GM12878 (cell line): ENCODE measurements around the gene TET3. TPM values are rescaled to one million over a fixed set of nuclear protein-coding genes. Genes with fewer than 3 reads are reported as not detected.

ENCODE experiments used
- ATAC-seq: fragments of 200-7000 bp; cut with Tn5 transposase; 3 replicates; pipeline ENCODE4 v1.9.1; 2020; ENCODE audit warnings: mild to moderate bottlenecking, moderate library complexity
- BruUV-seq: library from RNA; stranded (reverse); fragments of 400-500 nt; replicated peaks from 2 replicates; lab custom pipeline; 2021; lab: Mats Ljungman, UMichigan
- CTCF ChIA-PET: fragments of 300-600 bp; sonication (Branson Sonifier 250); formaldehyde crosslinking; extraction: SDS; loops from one replicate; lab custom pipeline; 2021; ENCODE audit warnings: inconsistent platforms; lab: Yijun Ruan, JAX
- POLR2A ChIA-PET: fragments of 350-600 bp; formaldehyde crosslinking; extraction: SDS; loops from one replicate; lab custom pipeline; 2021; ENCODE audit warnings: inconsistent platforms; lab: Charles Lee
- RAD21 ChIA-PET: fragments of 300-600 bp; sonication (Branson Sonifier 250); formaldehyde crosslinking; loops from one replicate; lab custom pipeline; 2023; ENCODE audit warnings: antibody characterized with exemption; ENCODE audit not compliant: unreplicated experiment; lab: Charles Lee
- SMC1A ChIA-PET: fragments of 300-600 bp; sonication (Branson Sonifier 250); formaldehyde crosslinking; loops from one replicate; lab custom pipeline; 2023; ENCODE audit not compliant: unreplicated experiment, uncharacterized antibody; lab: Charles Lee
- DNase-seq: peaks from one replicate; pipeline ENCODE4 v3.0.0-alpha.2; 2011; ENCODE audit warnings: low read depth, low spot score
- FAIRE-seq: peaks from 3 replicates; lab custom pipeline; 2011; peaks lifted over from hg19 to GRCh38; lab: Jason Lieb, UNC
- H2AFZ ChIP-seq: 2 replicates; pipeline ENCODE4 v1.6.0; 2011; ENCODE audit warnings: low read depth, low read length, control low read depth; ENCODE audit not compliant: control insufficient read depth
- H3K27ac ChIP-seq: 2 replicates; pipeline ENCODE4 v1.5.1; 2011; ENCODE audit warnings: control low read depth; ENCODE audit not compliant: control insufficient read depth, insufficient read depth
- H3K27me3 ChIP-seq, 2 experiments: replicated peaks in 1 of 2; 2 replicates each; pipeline versions ENCODE4 v1.6.0 to v1.6.1; 2011; ENCODE audit warnings: low read length in 1 of 2; ENCODE audit not compliant: control insufficient read depth in 2 of 2, insufficient read depth in 2 of 2
- H3K36me3 ChIP-seq, 2 experiments: 2 replicates each; pipeline ENCODE4 v1.5.1; 2011; ENCODE audit warnings: low read length in 1 of 2; ENCODE audit not compliant: control insufficient read depth in 2 of 2, insufficient read depth in 2 of 2
- H3K4me1 ChIP-seq: 2 replicates; pipeline ENCODE4 v1.6.1; 2011; ENCODE audit warnings: mild to moderate bottlenecking, low read length, moderate library complexity, mixed read lengths; ENCODE audit not compliant: control insufficient read depth, insufficient read depth
- H3K4me2 ChIP-seq: 2 replicates; pipeline ENCODE4 v1.6.0; 2011; ENCODE audit warnings: control low read depth; ENCODE audit not compliant: control insufficient read depth, insufficient read depth
- H3K4me3 ChIP-seq: fragments of 200-600 bp; sonication (generic); 2 replicates; pipeline ENCODE4 v1.5.1; 2016
- H3K79me2 ChIP-seq: 2 replicates; pipeline ENCODE4 v1.6.0; 2011; ENCODE audit warnings: low read length; ENCODE audit not compliant: control insufficient read depth, insufficient read depth
- H3K9ac ChIP-seq: 2 replicates; pipeline ENCODE4 v1.8.0; 2011; ENCODE audit warnings: low read length, control low read depth, mixed read lengths; ENCODE audit not compliant: control insufficient read depth, insufficient read depth
- H3K9me3 ChIP-seq: replicated peaks from 3 replicates; pipeline ENCODE4 v1.5.1; 2011; ENCODE audit warnings: mild to moderate bottlenecking, low read length; ENCODE audit not compliant: control insufficient read depth, insufficient read depth
- H4K20me1 ChIP-seq: 2 replicates; pipeline ENCODE4 v1.6.0; 2011; ENCODE audit not compliant: control insufficient read depth, insufficient read depth
- BCL3 ChIP-seq: IDR thresholded peaks from 2 replicates; pipeline ENCODE4 v1.6.1; 2011; ENCODE audit warnings: borderline replicate concordance, low read depth, mild to moderate bottlenecking, moderate library complexity, low read length; ENCODE audit not compliant: insufficient read depth, poor library complexity, severe bottlenecking
- JUNB ChIP-seq: IDR thresholded peaks from 2 replicates; pipeline ENCODE4 v1.6.1; 2016; ENCODE audit warnings: antibody characterized with exemption, mild to moderate bottlenecking
- NFIC ChIP-seq: IDR thresholded peaks from 2 replicates; pipeline ENCODE4 v1.6.1; 2012; ENCODE audit warnings: low read depth, mild to moderate bottlenecking, inconsistent platforms, low read length, moderate library complexity
- RUNX3 ChIP-seq: IDR thresholded peaks from 2 replicates; pipeline ENCODE4 v1.6.1; 2012; ENCODE audit warnings: low read length, inconsistent platforms
- TCF7 ChIP-seq: IDR thresholded peaks from 2 replicates; pipeline ENCODE4 v1.6.1; 2014; ENCODE audit warnings: antibody characterized with exemption, borderline replicate concordance
- WGBS: methylation state at CpG from one replicate; pipeline ENCODE4 v1.1.6; 2016; ENCODE audit warnings: low lambda C conversion rate; ENCODE audit not compliant: insufficient replicate concordance, insufficient coverage; ENCODE audit errors: missing lambda C conversion rate; 5-methylcytosine and 5-hydroxymethylcytosine counted together
- in situ Hi-C: fragments of 300-500 bp; cut with MboI; formaldehyde crosslinking; loops from 9 replicates; pipeline ENCODE4 v1.14.3; 2018; ENCODE audit warnings: mixed read lengths
- intact Hi-C: fragments of 100-400 bp; cut with micrococcal nuclease; formaldehyde crosslinking; loops from one replicate; pipeline ENCODE4 v1.14.2; 2022; ENCODE audit not compliant: unreplicated experiment
- polyA plus RNA-seq, 11 experiments: library from polyadenylated mRNA; depleted of rRNA in 4 of 11; unstranded in 6 of 11; stranded (reverse) in 5 of 11; fragments of >200 nt; fragmentation: Nextera tagmentation in 4 of 11; fragmentation: Illumina TruSeq in 1 of 11; extraction: Ambion mirVana in 4 of 11; extraction: Trizol in 1 of 11; gene quantifications; 1 replicate in 1 of 11; 2 replicates in 10 of 11; pipeline versions ENCODE4 v1.2.1 to v1.2.3, GENCODE V29; 2011 to 2016; ENCODE audit warnings: inconsistent platforms in 2 of 11, missing spikeins in 2 of 11, low read depth in 1 of 11
- total RNA-seq, 4 experiments: library from RNA; depleted of rRNA in 3 of 4; stranded (reverse); fragments of >200 nt in 3 of 4; fragmentation: Illumina TruSeq in 1 of 4; extraction: Trizol in 1 of 4; gene quantifications; 2 replicates each; pipeline versions ENCODE4 v1.2.1 to v1.2.3, GENCODE V29; 2013 to 2021

TET3 gene
- total and polyA plus RNA-seq, 10 of the 15 experiments (the other 5 are each of a cell fraction or from before 2014, with no cell fraction given): 0.77 to 25.9 (median 8.5) TPM

GRCh38 chr2:73938718-73939352 lies 45.9 kb upstream of the TET3 start:
- Histone ChIP-seq H3K4me1 (peaks cover 8% of the 10 kb centered on the region; the same call in 1 of the 2 replicates), H2AFZ (no peak overlapping the region), H3K36me3 (peaks cover 0 to 14% of the 10 kb centered on the region in 2 experiments; a peak in 3 of 4 replicates), H3K4me2 (no peak overlapping the region; the same call in 1 of the 2 replicates), H3K79me2 (peaks cover 67% of the 10 kb centered on the region), H4K20me1 (no peaks in the 10 kb centered on the region), H3K27ac (0 out of 2 replicates have a peak overlapping the region, but pooled peaks have one; percentile 1), H3K27me3 (no peaks in the 10 kb centered on the region), H3K4me3 (no peak overlapping the region), H3K9ac (no peak overlapping the region), H3K9me3 (no peaks in the 10 kb centered on the region)
- intact Hi-C loops (no loop called here), in situ Hi-C loops (no loop called here)
- SMC1A ChIA-PET: interaction anchor here (0.6 to 3.2 kb wide), 10 partner anchors 9 to 885 kb away, joined by 3 to 13 read pairs (median 3); no protein-coding TSS in a partner anchor
- POLR2A ChIA-PET: interaction anchor here (0.5 to 2.1 kb wide), 6 partner anchors 9 to 40 kb away, joined by 3 to 5 read pairs (median 4); no protein-coding TSS in a partner anchor
- FAIRE-seq (no peak), ATAC-seq (peak; percentile 33; the same call in 1 of the 3 replicates), DNase-seq (no peak)
- WGBS: 40% methylated on average over 5 of the region's 5 CpGs
- peak; percentile 86 for TF ChIP-seq RUNX3
- TF ChIP-seq JUNB: 0 out of 2 replicates have a peak, but pooled peaks have one; percentile 4
- no peak for TF ChIP-seq BCL3
- peak; percentile 20; the same call in 1 of the 2 replicates for TF ChIP-seq NFIC
- TF ChIP-seq TCF7: 0 out of 2 replicates have a peak, but pooled peaks have one; percentile 30
- RAD21 ChIA-PET: interaction anchor here (1.0 to 2.3 kb wide), 3 partner anchors 12 to 49 kb away, joined by 3 to 6 read pairs (median 5); no protein-coding TSS in a partner anchor
- CTCF ChIA-PET: interaction anchor here (1.0 to 2.6 kb wide), 7 partner anchors 27 to 115 kb away, joined by 3 to 10 read pairs (median 3); partner anchors contain the start of gene STAMBP
- no TSS peak for BruUV-seq
